ENCODE measurements around the gene IL11. TPM values are rescaled to one million over a fixed set of nuclear protein-coding genes. Genes with fewer than 3 reads are reported as not detected.

The IL11 gene
- total and polyA plus RNA-seq, 2 experiments from 2014 or later, result 4.4 to 6.6 TPM

GRCh38 chr19:55373306-55373992 lies 3.2 kb upstream of the IL11 start:
- WGBS (ENCODE audit: low lambda C conversion rate, missing lambda C conversion rate), result 57% methylated on average over 7 of the region's 9 CpGs

GRCh38 chr19:55372316-55373081 lies 2.2 kb upstream of the IL11 start:
- Histone ChIP-seq H3K9me3 (ENCODE audit: low read depth) (no peaks in the 10 kb centered on the region), H3K9me2 (replicated peaks; ENCODE audit: insufficient read depth) (no peaks in the 10 kb centered on the region), H3K4me2 (peak overlapping the region; percentile 20), H3K4me1 (ENCODE audit: insufficient read depth) (peaks cover 37% of the 10 kb centered on the region), H3K27me3 (peaks cover 51% of the 10 kb centered on the region), H2AFZ (no peak overlapping the region), H3K36me3 (replicated peaks; ENCODE audit: insufficient read depth, low read depth) (no peaks in the 10 kb centered on the region), H3K27ac (no peak overlapping the region), H3K79me2 (no peaks in the 10 kb centered on the region), H4K20me1 (ENCODE audit: insufficient read depth, poor library complexity, severe bottlenecking) (no peaks in the 10 kb centered on the region), H3K4me3 (no peak overlapping the region)
- 54% methylated on average over 18 of the region's 24 CpGs for WGBS (ENCODE audit: low lambda C conversion rate, missing lambda C conversion rate)
- DNase-seq (ENCODE audit: low spot score), result peak; percentile 56
- TF ChIP-seq CTCF (IDR thresholded peaks at IDR 0.05; ENCODE audit: poor library complexity), result no peak
- TF ChIP-seq EZH2phosphoT487 (IDR thresholded peaks at IDR 0.05; ENCODE audit: low read depth, severe bottlenecking, unreplicated experiment), result no peak
- TF ChIP-seq EZH2 (IDR thresholded peaks at IDR 0.05; ENCODE audit: borderline replicate concordance), result no peak

More at GRCh38 chr19:55373306-55373992, 3.2 kb upstream of the IL11 start:
- Histone ChIP-seq H3K4me2 (peak overlapping the region; percentile 62), H3K4me1 (ENCODE audit: insufficient read depth) (peaks cover 43% of the 10 kb centered on the region), H3K27me3 (peaks cover 48% of the 10 kb centered on the region), H4K20me1 (ENCODE audit: insufficient read depth, poor library complexity, severe bottlenecking) (no peaks in the 10 kb centered on the region), H3K36me3 (replicated peaks; ENCODE audit: insufficient read depth, low read depth) (no peaks in the 10 kb centered on the region), H3K27ac (peak overlapping the region; percentile 37), H3K9me3 (ENCODE audit: low read depth) (no peaks in the 10 kb centered on the region), H2AFZ (no peak overlapping the region), H3K9me2 (replicated peaks; ENCODE audit: insufficient read depth) (no peaks in the 10 kb centered on the region), H3K4me3 (no peak overlapping the region), H3K79me2 (no peaks in the 10 kb centered on the region)
- no peak for TF ChIP-seq EZH2 (IDR thresholded peaks at IDR 0.05; ENCODE audit: borderline replicate concordance)
- no peak for TF ChIP-seq EZH2phosphoT487 (IDR thresholded peaks at IDR 0.05; ENCODE audit: low read depth, severe bottlenecking, unreplicated experiment)
- no peak for TF ChIP-seq CTCF (IDR thresholded peaks at IDR 0.05; ENCODE audit: poor library complexity)
- no peak for DNase-seq (ENCODE audit: low spot score)

- Histone ChIP-seq H2AFZ (peak overlapping the region; percentile 63), H3K9me3 (ENCODE audit: low read depth) (no peaks in the 10 kb centered on the region), H4K20me1 (ENCODE audit: insufficient read depth, poor library complexity, severe bottlenecking) (no peaks in the 10 kb centered on the region), H3K27ac (peak overlapping the region; percentile 71), H3K9me2 (replicated peaks; ENCODE audit: insufficient read depth) (no peaks in the 10 kb centered on the region), H3K4me1 (ENCODE audit: insufficient read depth) (peaks cover 25% of the 10 kb centered on the region), H3K4me2 (peak overlapping the region; percentile 98), H3K27me3 (peaks cover 51% of the 10 kb centered on the region), H3K36me3 (replicated peaks; ENCODE audit: insufficient read depth, low read depth) (no peaks in the 10 kb centered on the region), H3K79me2 (no peaks in the 10 kb centered on the region), H3K4me3 (peak overlapping the region; percentile 72)
- DNase-seq (ENCODE audit: low spot score), result peak; percentile 68
- WGBS (ENCODE audit: low lambda C conversion rate, missing lambda C conversion rate), result 4% methylated on average over 23 of the region's 59 CpGs
- TF ChIP-seq EZH2phosphoT487 (IDR thresholded peaks at IDR 0.05; ENCODE audit: low read depth, severe bottlenecking, unreplicated experiment) (no peak), CTCF (IDR thresholded peaks at IDR 0.05; ENCODE audit: poor library complexity) (no peak), EZH2 (IDR thresholded peaks at IDR 0.05; ENCODE audit: borderline replicate concordance) (no peak)
Measured at GRCh38 chr19:55369653-55370304, 484 bp downstream of the IL11 start.

Measured in hepatocyte (in vitro differentiated cells).